CD4-positive, CD25-positive, alpha-beta regulatory T cell (primary cell): ENCODE results near the gene GBE1. TPM values are rescaled to one million over a fixed set of nuclear protein-coding genes. Genes with fewer than 3 reads are reported as not detected.

Experiments
- ATAC-seq, 2 donors: fragments of 150-1000 bp; cut with Tn5 transposase; one replicate each; pipeline ENCODE4 v1.10.0; 2021; ENCODE audit warnings: low read depth in 2 of 2, moderate number of reproducible peaks in 2 of 2, moderate library complexity in 1 of 2
- DNase-seq, 3 donors: peaks; one replicate each; pipeline versions ENCODE4 v3.0.0 to v3.0.0-alpha.2; 2012 to 2022; ENCODE audit warnings: mixed read lengths in 1 of 3
- H3K27ac ChIP-seq: one replicate; pipeline ENCODE4 v1.7.0; 2013; ENCODE audit warnings: mild to moderate bottlenecking, low read length; ENCODE audit not compliant: insufficient read depth, poor library complexity, severe bottlenecking
- H3K27me3 ChIP-seq: one replicate; pipeline ENCODE4 v1.7.0; 2013; ENCODE audit warnings: low read length; ENCODE audit not compliant: control insufficient read depth, insufficient read depth
- H3K36me3 ChIP-seq: one replicate; pipeline ENCODE4 v1.7.0; 2013; ENCODE audit warnings: mild to moderate bottlenecking, low read length, moderate library complexity; ENCODE audit not compliant: control insufficient read depth, insufficient read depth
- H3K4me1 ChIP-seq: 2 replicates; pipeline ENCODE4 v1.7.0; 2013; ENCODE audit warnings: mild to moderate bottlenecking, low read length; ENCODE audit not compliant: insufficient read depth, control insufficient read depth, poor library complexity, severe bottlenecking
- H3K4me3 ChIP-seq: one replicate; pipeline ENCODE4 v1.7.0; 2013; ENCODE audit warnings: low read depth, mild to moderate bottlenecking, low read length, moderate library complexity
- H3K9me3 ChIP-seq, 2 experiments: 1 replicate in 1 of 2; 2 replicates in 1 of 2; pipeline ENCODE4 v1.7.0; 2013; ENCODE audit warnings: low read length in 2 of 2, mild to moderate bottlenecking in 1 of 2, moderate library complexity in 1 of 2; ENCODE audit not compliant: control insufficient read depth in 2 of 2
- H3K27ac Mint-ChIP-seq, 3 donors: one replicate each; pipeline ENCODE4 v1.8.0; 2020 to 2022; ENCODE audit warnings: mild to moderate bottlenecking in 3 of 3, mixed read lengths in 3 of 3, moderate library complexity in 2 of 3
- H3K27me3 Mint-ChIP-seq: one replicate; pipeline ENCODE4 v1.8.0; 2022; ENCODE audit warnings: mild to moderate bottlenecking, mixed read lengths
- H3K36me3 Mint-ChIP-seq: one replicate; pipeline ENCODE4 v1.8.0; 2020; ENCODE audit warnings: mixed read lengths
- H3K4me1 Mint-ChIP-seq, 4 donors: one replicate each; pipeline ENCODE4 v1.8.0; 2020 to 2022; ENCODE audit warnings: mixed read lengths in 4 of 4, mild to moderate bottlenecking in 1 of 4
- H3K4me3 Mint-ChIP-seq, 4 donors: one replicate each; pipeline ENCODE4 v1.8.0; 2020 to 2022; ENCODE audit warnings: mild to moderate bottlenecking in 4 of 4, mixed read lengths in 4 of 4, moderate library complexity in 3 of 4
- H3K9me3 Mint-ChIP-seq, 7 donors: one replicate each; pipeline ENCODE4 v1.8.0; 2020 to 2022; ENCODE audit warnings: mixed read lengths in 7 of 7, mild to moderate bottlenecking in 3 of 7, moderate library complexity in 2 of 7
- polyA plus RNA-seq, 4 donors: library from polyadenylated mRNA; unstranded; fragments of 300-500 nt; fragmentation: Illumina TruSeq; gene quantifications; one replicate each; pipeline ENCODE4 v1.2.3, GENCODE V29; 2021
- total RNA-seq: library from RNA; stranded (reverse); gene quantifications from one replicate; pipeline ENCODE4 v1.2.3, GENCODE V29; 2022

GBE1 gene
- total and polyA plus RNA-seq, 5 donors from 2014 or later: 5.2 to 9.7 (median 8.6) TPM

GRCh38 chr3:81741216-81741615 lies 20.2 kb downstream of the GBE1 start:
- Mint-ChIP-seq H3K27me3 (no peaks in the 10 kb centered on the region), H3K4me3 (no peak overlapping the region), H3K27ac (no peak overlapping the region), H3K36me3 (peaks cover 5% of the 10 kb centered on the region), H3K4me1 (peaks cover 0 to 14% (median 3%) of the 10 kb centered on the region in 4 donors), H3K9me3 (no peaks in the 10 kb centered on the region)
- H3K4me3 ChIP-seq: no peak overlapping the region
- ATAC-seq (no peak), DNase-seq (no peak)
- H3K27ac ChIP-seq: no peak overlapping the region
- no peaks in the 10 kb centered on the region for H3K4me1 ChIP-seq
- no peaks in the 10 kb centered on the region for H3K9me3 ChIP-seq
- H3K36me3 ChIP-seq: no peaks in the 10 kb centered on the region
- H3K27me3 ChIP-seq: no peaks in the 10 kb centered on the region

DNA sequence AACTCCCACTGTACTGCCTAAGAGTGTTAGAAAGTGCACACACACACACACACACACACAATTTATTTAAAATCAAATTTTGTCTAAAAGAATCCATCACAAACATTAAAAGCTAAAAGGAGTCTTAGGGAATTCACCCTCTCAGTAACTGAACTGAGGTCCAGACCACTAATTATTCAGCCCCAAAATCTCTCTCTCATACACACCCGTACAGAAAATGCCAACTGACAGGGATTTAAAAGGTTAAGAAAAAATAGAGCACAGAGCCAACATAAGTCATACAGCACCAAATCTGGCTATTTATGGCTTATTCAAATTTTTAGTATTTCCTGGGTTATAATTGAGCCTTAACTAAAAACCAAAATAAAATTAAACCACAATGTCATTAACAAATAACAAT lies 20.7 kb downstream of the GBE1 start:
- Histone ChIP-seq H3K9me3 (no peaks in the 10 kb centered on the region), H3K27me3 (no peaks in the 10 kb centered on the region), H3K4me3 (no peak overlapping the region), H3K4me1 (no peaks in the 10 kb centered on the region), H3K27ac (no peak overlapping the region), H3K36me3 (no peaks in the 10 kb centered on the region)
- DNase-seq (no peak), ATAC-seq (no peak)
- no peak overlapping the region for H3K27ac Mint-ChIP-seq
- H3K9me3 Mint-ChIP-seq: no peaks in the 10 kb centered on the region
- peaks cover 5% of the 10 kb centered on the region for H3K36me3 Mint-ChIP-seq
- no peak overlapping the region for H3K4me3 Mint-ChIP-seq
- peaks cover 0 to 14% (median 3%) of the 10 kb centered on the region in 4 donors for H3K4me1 Mint-ChIP-seq
- H3K27me3 Mint-ChIP-seq: no peaks in the 10 kb centered on the region

DNA sequence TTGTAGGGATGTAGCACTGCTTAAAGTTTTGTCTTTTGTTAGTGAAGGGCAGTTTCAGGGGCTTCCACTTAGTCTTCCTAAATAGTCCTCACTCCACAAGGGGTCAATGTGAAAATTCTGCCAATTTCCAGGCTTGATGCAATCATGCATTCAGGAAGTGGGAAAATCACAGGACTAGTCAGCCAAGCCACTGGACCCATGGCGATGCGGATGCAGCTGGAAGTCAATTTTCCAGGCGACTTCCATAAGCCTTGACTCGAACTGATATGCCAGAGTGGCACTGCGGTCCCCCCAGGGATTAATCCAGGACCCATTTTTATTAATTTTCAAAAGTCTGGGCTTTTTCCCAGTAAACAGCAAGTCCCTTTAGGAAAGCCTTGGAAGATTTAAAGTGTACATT lies 26.1 kb downstream of the GBE1 start:
- Histone ChIP-seq H3K4me1 (no peaks in the 10 kb centered on the region), H3K27ac (no peak overlapping the region), H3K27me3 (no peaks in the 10 kb centered on the region), H3K36me3 (no peaks in the 10 kb centered on the region), H3K4me3 (no peak overlapping the region), H3K9me3 (no peaks in the 10 kb centered on the region)
- DNase-seq (no peak), ATAC-seq (no peak)
- H3K27me3 Mint-ChIP-seq: no peaks in the 10 kb centered on the region
- H3K27ac Mint-ChIP-seq: no peak overlapping the region
- H3K9me3 Mint-ChIP-seq: no peaks in the 10 kb centered on the region
- peaks cover 0 to 2% (median under 1%) of the 10 kb centered on the region in 4 donors for H3K4me1 Mint-ChIP-seq
- H3K4me3 Mint-ChIP-seq: no peak overlapping the region
- H3K36me3 Mint-ChIP-seq: peaks cover 14% of the 10 kb centered on the region

GRCh38 chr3:81734742-81735141 lies 26.7 kb downstream of the GBE1 start:
- Mint-ChIP-seq H3K36me3 (peaks cover 14% of the 10 kb centered on the region), H3K4me1 (peaks cover 0 to 2% (median under 1%) of the 10 kb centered on the region in 4 donors), H3K9me3 (no peaks in the 10 kb centered on the region), H3K27ac (no peak overlapping the region), H3K27me3 (no peaks in the 10 kb centered on the region), H3K4me3 (no peak overlapping the region)
- Histone ChIP-seq H3K4me1 (no peaks in the 10 kb centered on the region), H3K4me3 (no peak overlapping the region), H3K27ac (no peak overlapping the region), H3K36me3 (no peaks in the 10 kb centered on the region), H3K9me3 (no peaks in the 10 kb centered on the region), H3K27me3 (no peaks in the 10 kb centered on the region)
- no peak for ATAC-seq
- no peak for DNase-seq

- H3K36me3 Mint-ChIP-seq: peaks cover 9% of the 10 kb centered on the region
- H3K27ac ChIP-seq: no peak overlapping the region
- H3K9me3 ChIP-seq: no peaks in the 10 kb centered on the region
- no peak overlapping the region for H3K4me3 Mint-ChIP-seq
- ATAC-seq (no peak), DNase-seq (no peak)
- H3K4me3 ChIP-seq: no peak overlapping the region
- H3K9me3 Mint-ChIP-seq: no peaks in the 10 kb centered on the region
- H3K27me3 ChIP-seq: no peaks in the 10 kb centered on the region
- peaks cover 0 to 2% (median under 1%) of the 10 kb centered on the region in 4 donors for H3K4me1 Mint-ChIP-seq
- H3K36me3 ChIP-seq: no peaks in the 10 kb centered on the region
- H3K27ac Mint-ChIP-seq: peak overlapping the region in 1 of 3 donors; percentile 28
- H3K27me3 Mint-ChIP-seq: no peaks in the 10 kb centered on the region
- no peaks in the 10 kb centered on the region for H3K4me1 ChIP-seq
These were observed 28.8 kb downstream of the GBE1 start for GRCh38 chr3:81732642-81733041.

DNA sequence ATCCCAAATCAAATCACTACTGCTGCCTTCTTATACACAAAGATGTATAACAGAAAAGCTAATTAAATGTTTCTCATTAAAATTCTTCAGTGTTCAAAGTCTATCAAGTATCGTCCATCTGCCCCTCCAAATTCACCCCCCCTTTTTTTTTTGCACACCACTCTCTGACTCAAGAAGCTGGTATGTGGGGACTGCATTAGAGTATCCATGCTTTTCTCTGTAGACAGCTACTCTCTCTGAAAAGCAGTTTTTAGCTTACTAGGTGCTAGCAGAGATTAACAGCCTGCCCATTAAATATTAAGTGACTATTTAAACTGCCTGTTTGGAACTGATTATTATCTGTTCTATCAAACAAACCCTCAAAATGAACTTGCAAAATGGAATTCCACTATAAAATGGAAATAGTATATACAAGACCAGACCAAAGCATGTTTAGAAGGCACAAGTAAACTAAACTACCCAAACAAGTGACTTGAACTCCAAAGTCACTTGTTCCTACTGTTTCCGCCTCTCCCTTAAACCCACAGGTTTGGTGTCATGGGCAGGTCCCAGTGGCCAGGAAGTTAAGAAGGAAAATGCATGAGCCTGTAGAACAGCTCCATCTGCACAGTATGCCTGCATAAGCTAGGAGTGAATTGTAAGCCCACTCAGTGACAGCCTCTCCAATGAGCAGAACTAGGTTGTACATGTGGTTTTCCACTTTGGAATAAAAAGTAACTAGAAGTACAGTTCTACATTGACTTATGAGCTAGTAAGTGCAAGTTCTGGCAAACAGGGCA lies 32.5 kb downstream of the GBE1 start:
- Mint-ChIP-seq H3K9me3 (no peaks in the 10 kb centered on the region), H3K4me3 (no peak overlapping the region), H3K4me1 (peaks cover 0 to 6% (median 2%) of the 10 kb centered on the region in 4 donors), H3K27me3 (no peaks in the 10 kb centered on the region), H3K36me3 (peaks cover 12% of the 10 kb centered on the region), H3K27ac (peak overlapping the region in 1 of 3 donors; percentile 11)
- Histone ChIP-seq H3K4me3 (no peak overlapping the region), H3K27ac (no peak overlapping the region), H3K27me3 (no peaks in the 10 kb centered on the region), H3K9me3 (no peaks in the 10 kb centered on the region), H3K4me1 (no peaks in the 10 kb centered on the region), H3K36me3 (no peaks in the 10 kb centered on the region)
- DNase-seq: no peak
- ATAC-seq: no peak

GRCh38 chr3:81726735-81727134 lies 34.7 kb downstream of the GBE1 start:
- Mint-ChIP-seq H3K27ac (no peak overlapping the region), H3K27me3 (no peaks in the 10 kb centered on the region), H3K4me1 (peaks cover 0 to 6% (median 2%) of the 10 kb centered on the region in 4 donors), H3K4me3 (no peak overlapping the region), H3K36me3 (peaks cover 7% of the 10 kb centered on the region), H3K9me3 (no peaks in the 10 kb centered on the region)
- Histone ChIP-seq H3K27me3 (no peaks in the 10 kb centered on the region), H3K27ac (no peak overlapping the region), H3K4me1 (no peaks in the 10 kb centered on the region), H3K36me3 (no peaks in the 10 kb centered on the region), H3K9me3 (no peaks in the 10 kb centered on the region), H3K4me3 (no peak overlapping the region)
- ATAC-seq: no peak
- DNase-seq: no peak

- no peak for ATAC-seq
- no peak overlapping the region for H3K4me3 ChIP-seq
- Mint-ChIP-seq H3K27me3 (no peaks in the 10 kb centered on the region), H3K27ac (no peak overlapping the region), H3K36me3 (peaks cover 3% of the 10 kb centered on the region), H3K9me3 (no peaks in the 10 kb centered on the region), H3K4me3 (no peak overlapping the region), H3K4me1 (peaks cover 0 to 6% (median 2%) of the 10 kb centered on the region in 4 donors)
- no peaks in the 10 kb centered on the region for H3K27me3 ChIP-seq
- no peaks in the 10 kb centered on the region for H3K36me3 ChIP-seq
- no peak for DNase-seq
- H3K27ac ChIP-seq: no peak overlapping the region
- no peaks in the 10 kb centered on the region for H3K4me1 ChIP-seq
- H3K9me3 ChIP-seq: no peaks in the 10 kb centered on the region
These were observed 35.3 kb downstream of the GBE1 start for GRCh38 chr3:81726132-81726531.
